GM21367 (cell line): Measurements from ENCODE around the gene PXMP2.
"Not testable (repeated sequence)": the region's sequence is repeated elsewhere in the genome, so short reads cannot be mapped to it uniquely, and the experiment has no call there.

Experiments
- ATAC-seq: cut with Tn5 transposase; IDR thresholded peaks from one replicate; pipeline ENCODE4 v1.9.1; 2021; ENCODE audit not compliant: unreplicated experiment

The PXMP2 gene

DNA sequence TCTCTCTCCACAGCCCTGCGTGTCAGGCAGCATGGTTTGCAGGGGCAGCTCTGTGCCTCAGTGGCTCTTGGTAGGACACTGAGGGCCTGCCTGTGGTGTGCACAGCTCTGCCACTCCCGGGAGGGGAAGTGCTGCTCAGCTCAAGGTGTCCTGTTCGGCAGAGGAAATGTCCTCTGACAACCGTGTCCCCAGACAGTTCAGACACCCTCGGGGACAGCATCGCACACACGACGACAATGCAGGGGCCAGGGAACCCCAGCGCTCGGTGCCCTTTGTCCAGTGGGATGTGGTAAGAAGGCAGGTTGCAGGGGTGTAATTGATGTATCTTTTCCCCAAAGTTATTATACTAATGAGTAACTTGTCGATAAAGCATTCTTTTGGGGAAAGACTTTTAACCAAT, 60.0 kb downstream of the PXMP2 start:
- ATAC-seq: no peak

- ATAC-seq: no peak
These were observed 60.5 kb downstream of the PXMP2 start for GRCh38 chr12:132747896-132748295.

- no peak for ATAC-seq
These were observed 60.9 kb downstream of the PXMP2 start for GRCh38 chr12:132748319-132748718.

DNA sequence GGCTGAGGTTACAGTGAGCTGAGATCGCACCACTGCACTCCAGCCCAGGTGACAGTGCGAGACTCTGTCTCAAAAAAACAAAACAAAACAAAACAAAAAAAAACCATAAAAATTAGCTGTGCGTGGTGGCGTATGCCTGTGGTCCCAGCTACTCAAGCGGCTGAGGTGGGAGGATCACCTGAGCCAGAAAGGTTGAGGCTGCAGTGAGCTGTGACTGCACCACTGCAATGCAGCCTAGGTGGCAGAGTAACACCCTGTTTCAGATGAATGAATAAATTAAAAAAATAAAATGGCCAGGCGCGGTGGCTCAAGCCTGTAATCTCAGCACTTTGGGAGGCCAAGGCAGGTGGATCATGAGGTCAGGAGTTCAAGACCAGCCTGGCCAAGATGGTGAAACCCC, 66.3 kb downstream of the PXMP2 start:
- not testable (repeated sequence) for ATAC-seq

DNA sequence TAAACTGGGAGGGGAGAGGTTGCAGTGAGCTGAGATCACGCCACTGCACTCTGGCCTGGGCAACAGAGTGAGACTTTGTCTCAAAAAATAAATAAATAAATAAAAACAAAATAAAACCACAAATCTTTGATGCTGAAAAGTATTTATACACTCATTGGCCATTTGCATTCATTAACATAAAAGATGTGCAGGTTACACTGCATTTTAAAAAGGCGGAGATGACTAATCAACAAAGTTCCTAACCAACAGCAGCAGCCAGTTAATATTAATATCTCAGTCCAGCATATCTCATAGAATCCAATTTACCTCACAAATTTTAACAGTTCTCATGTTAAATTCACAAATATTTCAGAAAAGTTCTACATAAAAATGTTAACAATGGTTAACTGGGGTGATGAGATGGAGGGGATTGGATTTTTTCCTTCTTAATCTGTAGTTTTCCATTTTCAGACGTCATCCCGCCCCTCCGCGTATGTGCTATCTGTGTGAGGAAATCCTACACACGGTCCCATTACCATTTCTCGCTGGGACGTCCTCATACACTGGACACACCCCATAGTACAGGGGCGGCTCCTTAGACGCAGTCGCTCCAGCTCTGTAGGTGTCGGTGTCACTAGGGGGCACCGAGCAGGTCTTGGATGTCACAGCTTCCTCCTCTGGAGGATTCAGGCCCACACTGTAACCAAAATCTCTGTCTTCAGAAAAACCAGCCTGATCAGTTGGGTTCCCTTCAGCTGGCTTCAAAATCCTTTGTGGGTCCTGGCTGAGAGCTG, 67.0 kb downstream of the PXMP2 start:
- no peak for ATAC-seq
